HG03520 (cell line): Measurements from ENCODE around the gene CNIH2.
"Not testable (repeated sequence)": the region's sequence is repeated elsewhere in the genome, so short reads cannot be mapped to it uniquely, and the experiment has no call there.

ENCODE experiments used
- ATAC-seq: cut with Tn5 transposase; IDR thresholded peaks from one replicate; pipeline ENCODE4 v1.9.1; 2021; ENCODE audit warnings: mild to moderate bottlenecking, moderate library complexity; ENCODE audit not compliant: unreplicated experiment

The CNIH2 gene

DNA sequence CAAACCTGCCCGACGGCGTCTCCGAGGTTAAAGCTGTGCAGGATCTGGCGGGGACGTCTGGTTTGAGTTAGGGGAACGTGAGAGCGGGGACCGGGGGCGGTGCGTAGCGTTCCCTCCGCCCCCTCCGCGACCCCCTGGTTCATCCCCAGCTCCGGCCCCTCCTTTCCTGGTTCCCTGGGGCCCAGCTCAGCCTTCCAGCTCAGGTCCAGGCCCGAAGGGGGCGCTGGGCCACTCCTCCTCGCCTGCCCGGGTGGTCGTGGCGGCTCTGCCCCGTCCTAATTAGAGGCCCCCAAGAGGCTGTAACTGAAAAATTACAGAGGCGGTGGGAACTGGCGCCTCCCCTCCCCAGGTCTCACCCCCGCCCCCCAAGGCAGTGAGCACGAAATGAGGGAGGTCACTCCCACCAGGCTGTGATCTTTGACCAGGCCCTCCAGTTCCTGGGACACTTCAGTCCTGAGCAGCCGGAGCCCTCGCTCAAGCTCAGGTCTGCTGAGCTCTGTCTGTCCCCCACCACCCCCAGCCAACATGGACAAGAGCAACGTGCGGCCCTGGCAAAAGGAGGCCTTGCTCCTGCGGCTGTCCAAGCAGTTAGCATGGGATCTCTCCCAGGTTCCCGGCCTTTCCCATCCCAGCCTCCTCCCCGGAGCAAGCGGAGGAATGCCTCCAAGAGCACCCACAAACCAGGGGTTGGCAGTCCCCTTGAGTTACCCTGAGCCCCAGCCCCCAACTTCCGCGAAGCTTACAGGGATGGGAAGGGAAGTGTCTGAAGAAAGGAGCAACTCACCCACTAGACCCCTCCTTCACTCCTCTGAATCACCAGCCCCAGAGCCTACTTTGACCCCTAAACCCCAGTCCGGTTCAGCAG is 35.6 kb downstream of the CNIH2 start:
- ATAC-seq = no peak

GRCh38 chr11:66314186-66314501 is 36.2 kb downstream of the CNIH2 start:
- ATAC-seq = no peak

GRCh38 chr11:66314561-66315497 is 36.9 kb downstream of the CNIH2 start:
- no peak for ATAC-seq

DNA sequence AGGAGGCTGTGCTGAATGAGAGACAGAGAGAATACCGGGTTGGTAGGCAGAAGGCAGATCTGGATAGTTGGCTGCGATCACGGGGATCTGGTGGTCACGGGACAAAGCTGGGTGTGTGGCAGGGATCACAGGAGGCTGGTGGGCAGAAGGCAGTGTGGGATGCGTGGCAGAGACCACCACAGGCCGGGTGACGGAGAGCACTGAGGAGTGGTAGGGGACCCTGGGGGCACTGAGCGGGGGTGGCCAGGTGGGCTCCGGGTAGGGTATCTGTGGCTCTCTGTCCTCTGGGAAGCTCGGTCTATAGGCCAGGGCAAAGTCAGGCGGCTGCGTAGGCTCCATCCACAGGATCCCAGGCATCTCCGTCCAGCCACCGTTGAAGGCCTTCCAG is 37.5 kb downstream of the CNIH2 start:
- ATAC-seq = no peak

DNA sequence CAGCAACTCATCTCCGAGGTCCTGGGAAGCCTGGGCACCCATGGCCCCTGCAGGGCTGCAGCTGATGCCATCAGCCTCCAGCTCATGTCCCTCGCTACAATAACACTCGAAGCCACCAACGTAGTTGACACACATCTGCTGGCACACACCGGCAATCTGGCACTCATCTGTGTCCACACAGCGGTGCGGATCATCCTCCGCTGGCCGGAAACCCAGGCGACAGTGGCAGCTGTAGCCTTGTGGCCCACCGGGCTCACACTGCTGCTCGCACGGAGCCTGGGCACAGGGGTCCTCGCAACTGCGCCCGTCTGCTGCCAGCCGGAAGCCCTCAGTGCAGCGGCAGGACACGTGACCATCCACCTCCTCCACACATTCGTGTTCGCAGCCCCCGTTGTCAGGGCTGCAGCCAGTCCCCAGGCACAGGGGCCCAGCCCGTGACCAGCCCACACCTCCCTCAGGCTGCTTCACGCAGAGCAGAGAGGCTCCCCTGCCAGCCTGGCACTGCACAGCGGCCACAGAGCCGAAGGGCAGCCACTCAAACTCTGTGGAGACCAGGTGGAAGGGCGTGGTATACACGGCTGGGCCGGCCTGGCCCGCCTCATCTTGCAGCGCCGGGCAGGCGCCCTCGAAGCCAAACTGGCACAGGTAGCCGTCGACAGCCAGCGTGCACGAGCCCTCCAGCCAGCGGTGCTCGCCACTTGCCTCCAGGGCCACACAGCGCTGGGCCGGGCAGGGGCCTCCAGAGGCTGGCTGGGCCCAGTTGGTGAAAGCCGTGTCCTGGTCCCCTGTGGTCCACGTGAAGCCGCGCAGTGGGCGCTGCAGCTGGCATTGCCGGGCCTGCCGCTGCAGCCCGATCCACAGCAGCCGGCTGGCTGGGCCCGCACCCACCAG is 38.2 kb downstream of the CNIH2 start:
- no peak for ATAC-seq

GRCh38 chr11:66316849-66317251 is 38.9 kb downstream of the CNIH2 start, which contains the start of gene CD248:
TSS of gene CD248 (minus strand) at chr11:66317044. CDS start at chr11:66317027, 17 bp downstream.
- no peak for ATAC-seq

GRCh38 chr11:66317322-66317722 is 39.3 kb downstream of the CNIH2 start:
- no peak for ATAC-seq

- no peak for ATAC-seq
Measured at GRCh38 chr11:66317723-66318599, 40.0 kb downstream of the CNIH2 start.

- ATAC-seq = no peak
Measured at GRCh38 chr11:66318600-66318970, 40.6 kb downstream of the CNIH2 start.

DNA sequence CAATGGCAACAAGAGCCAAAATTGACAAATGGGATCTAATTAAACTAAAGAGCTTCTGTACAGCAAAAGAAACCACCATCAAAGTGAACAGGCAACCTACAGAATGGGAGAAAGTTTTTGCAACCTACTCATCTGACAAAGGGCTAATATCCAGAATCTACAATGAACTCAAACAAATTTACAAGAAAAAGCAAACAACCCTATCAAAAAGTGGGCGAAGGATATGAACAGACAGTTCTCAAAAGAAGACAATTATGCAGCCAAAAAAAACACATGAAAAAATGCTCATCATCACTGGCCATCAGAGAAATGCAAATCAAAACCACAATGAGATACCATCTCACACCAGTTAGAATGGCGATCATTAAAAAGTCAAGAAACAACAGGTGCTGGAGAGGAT is 42.3 kb downstream of the CNIH2 start:
- not testable (repeated sequence) for ATAC-seq

- ATAC-seq = not testable (repeated sequence)
Measured at GRCh38 chr11:66320748-66321147, 42.8 kb downstream of the CNIH2 start.

GRCh38 chr11:66321606-66322005 is 43.6 kb downstream of the CNIH2 start:
- ATAC-seq = no peak

DNA sequence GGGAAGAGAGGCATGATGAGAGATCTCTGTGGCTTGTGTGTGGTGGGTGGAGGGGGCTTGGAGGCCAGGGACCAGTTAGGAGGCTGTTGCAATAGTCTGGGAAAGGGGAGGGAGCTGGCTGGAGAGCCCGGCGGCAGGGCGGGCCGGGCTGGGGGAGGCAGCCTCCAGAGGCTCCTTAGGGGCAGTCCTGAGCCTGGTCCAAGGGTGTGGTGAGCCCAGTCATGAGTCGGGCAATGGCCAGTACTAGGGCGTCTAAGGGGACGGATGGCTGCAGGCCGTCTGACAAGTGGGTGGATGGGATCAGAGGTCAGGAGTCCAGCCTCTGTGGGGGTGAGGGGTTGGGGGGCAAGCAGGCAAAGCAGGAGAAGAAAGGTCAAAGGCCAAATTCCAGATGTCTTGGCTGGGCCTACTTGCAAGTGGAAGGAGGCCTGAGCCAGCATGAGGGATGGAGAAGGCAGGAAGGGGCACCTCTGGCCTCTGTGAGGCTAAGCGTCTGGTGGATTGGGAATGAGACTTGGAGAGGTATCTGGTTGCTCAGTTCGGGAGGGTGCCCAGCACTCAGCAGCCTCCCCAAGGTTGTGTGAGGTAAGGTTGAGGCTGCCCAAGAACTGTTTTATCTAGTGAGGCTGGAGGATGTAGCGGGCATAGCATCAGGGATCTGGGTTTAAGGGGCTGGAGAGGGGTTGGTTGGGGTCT is 44.9 kb downstream of the CNIH2 start:
- ATAC-seq = no peak

DNA sequence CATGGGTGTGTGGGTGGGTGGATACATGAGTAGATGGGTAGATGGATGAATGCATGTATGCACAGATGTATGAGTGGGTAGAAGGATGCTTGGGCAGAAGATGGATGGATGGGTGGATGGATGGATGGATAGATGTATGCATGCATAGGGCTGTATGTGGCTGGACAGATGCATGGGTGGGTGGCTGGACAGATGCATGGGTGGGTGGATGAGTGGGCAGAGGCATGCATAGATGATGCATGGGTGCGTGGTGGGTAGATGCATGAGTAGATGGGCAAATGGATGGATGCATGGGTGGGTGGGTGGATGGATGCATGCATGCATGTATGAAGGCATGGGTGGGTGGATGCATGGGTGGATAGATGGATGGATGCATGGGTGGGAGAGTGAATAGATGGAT is 45.7 kb downstream of the CNIH2 start:
- ATAC-seq = no peak

- no peak for ATAC-seq
Measured at GRCh38 chr11:66324664-66325063, 46.7 kb downstream of the CNIH2 start.

- ATAC-seq = no peak
Measured at GRCh38 chr11:66325263-66325671, 47.3 kb downstream of the CNIH2 start.

DNA sequence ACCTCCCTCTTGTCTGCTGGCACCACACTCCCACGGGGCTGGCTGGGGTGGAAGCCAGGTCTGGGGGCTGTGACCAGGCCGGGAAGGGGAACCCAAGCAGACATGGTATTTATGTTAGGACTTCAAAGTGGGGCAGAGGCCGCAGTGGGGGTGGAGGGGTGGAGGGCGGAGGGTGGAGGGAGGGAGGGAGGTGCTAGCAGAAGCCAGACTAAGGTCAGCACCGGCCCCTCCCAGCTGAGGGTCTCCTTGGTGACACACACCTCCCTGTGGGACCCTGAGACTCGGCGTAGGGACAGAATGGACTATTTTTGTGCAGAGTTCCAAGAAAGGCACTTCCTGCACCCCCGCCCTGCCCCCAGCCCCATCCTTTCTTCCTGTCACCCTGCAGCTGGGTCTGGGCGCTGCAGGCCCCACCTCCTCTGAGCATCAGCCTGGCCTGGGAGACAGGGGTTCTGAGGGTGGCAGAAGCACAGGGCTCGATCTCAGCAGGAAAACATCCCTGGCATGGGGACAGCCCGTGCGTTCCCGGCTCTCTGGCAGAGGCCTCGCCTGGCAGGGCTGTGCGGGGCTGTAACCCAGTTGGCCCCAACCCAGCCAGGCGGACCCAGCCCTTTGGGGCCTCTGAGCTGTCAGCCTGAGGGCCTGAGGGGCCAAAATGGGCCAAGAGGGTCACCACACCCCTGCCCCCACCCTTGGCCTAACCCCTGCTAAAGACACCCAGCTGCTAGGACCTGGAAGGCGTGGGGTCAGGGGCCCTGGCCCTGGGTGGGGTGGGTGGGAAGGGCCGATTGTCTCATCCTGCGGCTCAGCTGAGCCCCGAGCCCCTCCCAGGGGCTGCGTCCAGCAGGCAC is 48.5 kb downstream of the CNIH2 start:
- ATAC-seq = no peak
